CD14-positive monocyte (primary cell): ENCODE data around the gene KCNE1. TPM values are rescaled to one million over a fixed set of nuclear protein-coding genes. Genes with fewer than 3 reads are reported as not detected.

Experiments
- DNase-seq, 3 donors: peaks; one replicate each; pipeline ENCODE4 v3.0.0-alpha.2; 2011 to 2022
- H2AFZ ChIP-seq: 2 replicates; pipeline ENCODE4 v1.6.0; 2012; ENCODE audit warnings: mild to moderate bottlenecking, low read depth, low read length, inconsistent platforms; ENCODE audit not compliant: insufficient read depth, poor library complexity, severe bottlenecking
- H3K27ac ChIP-seq, 2 donors: 1 replicate in 1 of 2; 2 replicates in 1 of 2; pipeline ENCODE4 v1.5.1; 2012 to 2013; ENCODE audit warnings: low read length in 2 of 2, control low read depth in 1 of 2, inconsistent platforms in 1 of 2, low read depth in 1 of 2, mild to moderate bottlenecking in 1 of 2
- H3K27me3 ChIP-seq, 2 donors: one replicate each; pipeline versions ENCODE4 v1.6.0 to v1.6.1; 2011 to 2013; ENCODE audit warnings: low read length in 2 of 2; ENCODE audit not compliant: control insufficient read depth in 2 of 2, insufficient read depth in 2 of 2
- H3K36me3 ChIP-seq, 2 donors: replicated peaks in 1 of 2; 1 replicate in 1 of 2; 2 replicates in 1 of 2; pipeline versions ENCODE4 v1.5.1 to v1.6.1; 2012 to 2013; ENCODE audit warnings: low read length in 2 of 2, control low read depth in 1 of 2, inconsistent platforms in 1 of 2, mild to moderate bottlenecking in 1 of 2; ENCODE audit not compliant: insufficient read depth in 2 of 2, control insufficient read depth in 1 of 2
- H3K4me1 ChIP-seq, 2 donors: 1 replicate in 1 of 2; 2 replicates in 1 of 2; pipeline versions ENCODE4 v1.5.1 to v1.6.1; 2012 to 2013; ENCODE audit warnings: low read length in 2 of 2, control low read depth in 1 of 2, inconsistent platforms in 1 of 2, mild to moderate bottlenecking in 1 of 2, moderate library complexity in 1 of 2; ENCODE audit not compliant: insufficient read depth in 2 of 2, control insufficient read depth in 1 of 2
- H3K4me2 ChIP-seq: replicated peaks from 2 replicates; pipeline ENCODE3; 2012; ENCODE audit warnings: low read length, moderate library complexity, mild to moderate bottlenecking; ENCODE audit not compliant: poor library complexity, severe bottlenecking; ENCODE audit errors: extremely low read depth
- H3K4me3 ChIP-seq, 3 experiments: fragments of 200-600 bp in 1 of 3; sonication (generic) in 1 of 3; replicated peaks in 1 of 3; 1 replicate in 2 of 3; 2 replicates in 1 of 3; pipeline ENCODE4 v1.5.1; 2011 to 2013; ENCODE audit warnings: low read length in 3 of 3, mild to moderate bottlenecking in 3 of 3, control low read depth in 2 of 3, low read depth in 2 of 3, inconsistent platforms in 1 of 3, moderate library complexity in 1 of 3
- H3K79me2 ChIP-seq: 2 replicates; pipeline ENCODE4 v1.6.0; 2012; ENCODE audit warnings: mild to moderate bottlenecking, control low read depth, inconsistent platforms, low read length, moderate library complexity; ENCODE audit not compliant: insufficient read depth
- H3K9ac ChIP-seq: 2 replicates; pipeline ENCODE4 v1.6.0; 2017; ENCODE audit warnings: low read length, mild to moderate bottlenecking; ENCODE audit not compliant: insufficient read depth, poor library complexity, severe bottlenecking
- H3K9me3 ChIP-seq, 2 donors: replicated peaks in 1 of 2; 1 replicate in 1 of 2; 2 replicates in 1 of 2; pipeline versions ENCODE4 v1.5.1 to v1.6.1; 2012 to 2013; ENCODE audit warnings: low read length in 2 of 2, control low read depth in 1 of 2; ENCODE audit not compliant: control insufficient read depth in 1 of 2, insufficient read depth in 1 of 2
- H4K20me1 ChIP-seq: 2 replicates; pipeline ENCODE4 v1.6.0; 2012; ENCODE audit warnings: mild to moderate bottlenecking, low read length, control low read depth, moderate library complexity; ENCODE audit not compliant: insufficient read depth
- H3K27ac Mint-ChIP-seq, 7 donors: one replicate each; pipeline ENCODE4 v1.8.0; 2020; ENCODE audit warnings: mild to moderate bottlenecking in 7 of 7, mixed read lengths in 7 of 7, moderate library complexity in 6 of 7, inconsistent platforms in 2 of 7
- H3K27me3 Mint-ChIP-seq, 3 donors: one replicate each; pipeline ENCODE4 v1.8.0; 2021 to 2022; ENCODE audit warnings: low read depth in 3 of 3, mild to moderate bottlenecking in 3 of 3, mixed read lengths in 3 of 3, moderate library complexity in 3 of 3, inconsistent platforms in 1 of 3
- H3K36me3 Mint-ChIP-seq, 2 donors: one replicate each; pipeline ENCODE4 v1.8.0; 2020; ENCODE audit warnings: mixed read lengths in 2 of 2, inconsistent platforms in 1 of 2, mild to moderate bottlenecking in 1 of 2
- H3K4me1 Mint-ChIP-seq: one replicate; pipeline ENCODE4 v1.8.0; 2020; ENCODE audit warnings: mild to moderate bottlenecking, mixed read lengths
- H3K4me3 Mint-ChIP-seq, 2 donors: one replicate each; pipeline ENCODE4 v1.8.0; 2020; ENCODE audit warnings: mild to moderate bottlenecking in 2 of 2, mixed read lengths in 2 of 2, moderate library complexity in 1 of 2
- H3K9me3 Mint-ChIP-seq, 7 donors: one replicate each; pipeline ENCODE4 v1.8.0; 2020 to 2022; ENCODE audit warnings: mixed read lengths in 7 of 7, mild to moderate bottlenecking in 6 of 7, moderate library complexity in 6 of 7, inconsistent platforms in 2 of 7
- WGBS: methylation state at CpG from one replicate; pipeline ENCODE4 v1.1.5; 2013; ENCODE audit warnings: missing lambda C conversion rate; ENCODE audit not compliant: insufficient coverage; 5-methylcytosine and 5-hydroxymethylcytosine counted together
- intact Hi-C, 2 donors: fragments of 100-400 bp; cut with micrococcal nuclease; formaldehyde crosslinking; loops; one replicate each; pipeline versions ENCODE4 v1.15.0 to v1.15.1; 2023
- polyA plus RNA-seq, 3 donors: library from polyadenylated mRNA; depleted of rRNA in 1 of 3; unstranded in 2 of 3; stranded (reverse) in 1 of 3; fragments of 300-500 nt in 2 of 3; fragments of >200 nt in 1 of 3; fragmentation: Illumina TruSeq in 2 of 3; gene quantifications; 1 replicate in 2 of 3; 2 replicates in 1 of 3; pipeline ENCODE4 v1.2.3, GENCODE V29; 2012 to 2021
- TF ChIP-seq, protein P1 (sequence below): fragments of 200-600 bp; IDR thresholded peaks from one replicate; pipeline ENCODE4 v1.8.0; 2022; ENCODE audit warnings: antibody characterized with exemption, mild to moderate bottlenecking

Gene KCNE1
- polyA plus RNA-seq, 3 donors = 1.5 to 15.9 (median 3.2) TPM

- Histone ChIP-seq H3K4me1 (peaks cover 77 to 78% of the 10 kb centered on the region in 2 donors), H3K27me3 (no peaks in the 10 kb centered on the region), H3K36me3 (no peaks in the 10 kb centered on the region), H3K9me3 (no peaks in the 10 kb centered on the region), H3K79me2 (peaks cover 30% of the 10 kb centered on the region), H2AFZ (no peak overlapping the region), H3K4me3 (no peak overlapping the region), H3K9ac (no peak overlapping the region), H4K20me1 (peaks cover 10% of the 10 kb centered on the region), H3K27ac (peak overlapping the region in 1 of 2 donors; percentile 96), H3K4me2 (no peak overlapping the region)
- no peaks in the 10 kb centered on the region for H3K9me3 Mint-ChIP-seq
- peaks cover 11 to 26% of the 10 kb centered on the region in 2 donors for H3K36me3 Mint-ChIP-seq
- H3K4me3 Mint-ChIP-seq = no peak overlapping the region
- TF ChIP-seq, protein P1, sequence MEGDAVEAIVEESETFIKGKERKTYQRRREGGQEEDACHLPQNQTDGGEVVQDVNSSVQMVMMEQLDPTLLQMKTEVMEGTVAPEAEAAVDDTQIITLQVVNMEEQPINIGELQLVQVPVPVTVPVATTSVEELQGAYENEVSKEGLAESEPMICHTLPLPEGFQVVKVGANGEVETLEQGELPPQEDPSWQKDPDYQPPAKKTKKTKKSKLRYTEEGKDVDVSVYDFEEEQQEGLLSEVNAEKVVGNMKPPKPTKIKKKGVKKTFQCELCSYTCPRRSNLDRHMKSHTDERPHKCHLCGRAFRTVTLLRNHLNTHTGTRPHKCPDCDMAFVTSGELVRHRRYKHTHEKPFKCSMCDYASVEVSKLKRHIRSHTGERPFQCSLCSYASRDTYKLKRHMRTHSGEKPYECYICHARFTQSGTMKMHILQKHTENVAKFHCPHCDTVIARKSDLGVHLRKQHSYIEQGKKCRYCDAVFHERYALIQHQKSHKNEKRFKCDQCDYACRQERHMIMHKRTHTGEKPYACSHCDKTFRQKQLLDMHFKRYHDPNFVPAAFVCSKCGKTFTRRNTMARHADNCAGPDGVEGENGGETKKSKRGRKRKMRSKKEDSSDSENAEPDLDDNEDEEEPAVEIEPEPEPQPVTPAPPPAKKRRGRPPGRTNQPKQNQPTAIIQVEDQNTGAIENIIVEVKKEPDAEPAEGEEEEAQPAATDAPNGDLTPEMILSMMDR = no peak
- H3K4me1 Mint-ChIP-seq = peaks cover 75% of the 10 kb centered on the region
- WGBS = 95% methylated on average over 4 of the region's 10 CpGs
- H3K27me3 Mint-ChIP-seq = peaks cover 0 to 2% (median 2%) of the 10 kb centered on the region in 3 donors
- no peak for DNase-seq
- H3K27ac Mint-ChIP-seq = peak overlapping the region in 4 of 7 donors; percentile 13 to 98 (median 66)
- intact Hi-C loops = no loop called here
Observed at GRCh38 chr21:34514576-34515115, 2.6 kb upstream of the KCNE1 start.

GRCh38 chr21:34513129-34513675, 1.2 kb upstream of the KCNE1 start:
- peaks cover 0 to 2% (median 2%) of the 10 kb centered on the region in 3 donors for H3K27me3 Mint-ChIP-seq
- Histone ChIP-seq H3K27ac (peak overlapping the region; percentile 96 to 100), H3K4me3 (peak overlapping the region in 1 of 3 experiments; percentile 73), H3K9ac (no peak overlapping the region), H3K9me3 (no peaks in the 10 kb centered on the region), H2AFZ (no peak overlapping the region), H3K4me2 (peak overlapping the region; percentile 88), H3K27me3 (no peaks in the 10 kb centered on the region), H3K36me3 (peaks cover 8% of the 10 kb centered on the region in 2 donors), H3K79me2 (peaks cover 38% of the 10 kb centered on the region), H3K4me1 (peaks cover 70 to 73% of the 10 kb centered on the region in 2 donors), H4K20me1 (peaks cover 18% of the 10 kb centered on the region)
- peaks cover 69% of the 10 kb centered on the region for H3K4me1 Mint-ChIP-seq
- intact Hi-C loops = no loop called here
- peaks cover 14 to 40% of the 10 kb centered on the region in 2 donors for H3K36me3 Mint-ChIP-seq
- H3K4me3 Mint-ChIP-seq = peak overlapping the region in 1 of 2 donors; percentile 39
- WGBS = no CpG with 5 or more reads among the region's 2 CpGs
- TF ChIP-seq, protein P1 = no peak
- peak; percentile 75 to 89 (median 86) for DNase-seq
- peaks cover 0 to 3% (median 0%) of the 10 kb centered on the region in 7 donors for H3K9me3 Mint-ChIP-seq
- H3K27ac Mint-ChIP-seq = peak overlapping the region; percentile 98 to 99 (median 99)
